ENCODE measurements around the gene SLC25A21. TPM values are rescaled to one million over a fixed set of nuclear protein-coding genes. Genes with fewer than 3 reads are reported as not detected.

SLC25A21 gene
- total and polyA plus RNA-seq, 2 of the 13 experiments (the other 11 are each of a cell fraction or from before 2014, with no cell fraction given), result 1.9 to 2.9 TPM

GRCh38 chr14:36721877-36722276 is 450.5 kb downstream of the SLC25A21 start:
- Histone ChIP-seq H3K9ac (ENCODE audit: insufficient read depth, low read depth, low read length) (no peak overlapping the region), H3K4me1 (ENCODE audit: insufficient read depth, low read length) (peaks cover 6% of the 10 kb centered on the region; the same call in 1 of the 2 replicates), H3K36me3 (replicated peaks in 1 of 2; ENCODE audit: control insufficient read depth in 1 of 2, insufficient read depth in 2 of 2, low read length in 2 of 2) (no peaks in the 10 kb centered on the region), H3K4me3 (replicated peaks in 1 of 3; ENCODE audit: insufficient read depth in 1 of 3, low read depth in 2 of 3, low read length in 3 of 3) (no peak overlapping the region), H2AFZ (ENCODE audit: low read length) (no peak overlapping the region), H3K79me2 (ENCODE audit: insufficient read depth, low read length) (no peaks in the 10 kb centered on the region), H3K4me2 (ENCODE audit: low read depth, low read length) (no peak overlapping the region), H3K27ac (ENCODE audit: extremely low read length, insufficient read depth, low read length) (no peak overlapping the region), H3K9me3 (ENCODE audit: low read length) (no peaks in the 10 kb centered on the region), H4K20me1 (ENCODE audit: insufficient read depth, low read length) (no peaks in the 10 kb centered on the region), H3K27me3 (ENCODE audit: control insufficient read depth in 1 of 2, insufficient read depth in 2 of 2, low read length in 2 of 2) (no peaks in the 10 kb centered on the region)
- POLR2A ChIA-PET, result no interaction called here
- ATAC-seq (no peak), FAIRE-seq (no peak), DNase-seq (ENCODE audit: low spot score) (no peak)
- no peak for TF ChIP-seq POGZ (CRISPR knock-in tag; IDR thresholded peaks at IDR 0.05)
- TF ChIP-seq ZNF550 (CRISPR knock-in tag; IDR thresholded peaks at IDR 0.05; ENCODE audit: borderline replicate concordance), result no peak
- TF ChIP-seq, protein P1, sequence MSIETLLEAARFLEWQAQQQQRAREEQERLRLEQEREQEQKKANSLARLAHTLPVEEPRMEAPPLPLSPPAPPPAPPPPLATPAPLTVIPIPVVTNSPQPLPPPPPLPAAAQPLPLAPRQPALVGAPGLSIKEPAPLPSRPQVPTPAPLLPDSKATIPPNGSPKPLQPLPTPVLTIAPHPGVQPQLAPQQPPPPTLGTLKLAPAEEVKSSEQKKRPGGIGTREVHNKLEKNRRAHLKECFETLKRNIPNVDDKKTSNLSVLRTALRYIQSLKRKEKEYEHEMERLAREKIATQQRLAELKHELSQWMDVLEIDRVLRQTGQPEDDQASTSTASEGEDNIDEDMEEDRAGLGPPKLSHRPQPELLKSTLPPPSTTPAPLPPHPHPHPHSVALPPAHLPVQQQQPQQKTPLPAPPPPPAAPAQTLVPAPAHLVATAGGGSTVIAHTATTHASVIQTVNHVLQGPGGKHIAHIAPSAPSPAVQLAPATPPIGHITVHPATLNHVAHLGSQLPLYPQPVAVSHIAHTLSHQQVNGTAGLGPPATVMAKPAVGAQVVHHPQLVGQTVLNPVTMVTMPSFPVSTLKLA (IDR thresholded peaks at IDR 0.05), result peak; percentile 100
- CTCF ChIA-PET (ENCODE audit: low intra/inter-chr PET ratio, low total read pairs), result no interaction called here
- BruUV-seq (replicated peaks), result no TSS peak
- in situ Hi-C loops (cut with HindIII; ENCODE audit: extremely low pct_ligation_motif_present, low pct_unique_long_range_greater_than_20kb), result no loop called here
- intact Hi-C loops (cut with micrococcal nuclease; ENCODE audit: unreplicated experiment), result no loop called here
- 0% methylated on average over 1 of the region's 1 CpG for WGBS (ENCODE audit: low lambda C conversion rate)

DNA sequence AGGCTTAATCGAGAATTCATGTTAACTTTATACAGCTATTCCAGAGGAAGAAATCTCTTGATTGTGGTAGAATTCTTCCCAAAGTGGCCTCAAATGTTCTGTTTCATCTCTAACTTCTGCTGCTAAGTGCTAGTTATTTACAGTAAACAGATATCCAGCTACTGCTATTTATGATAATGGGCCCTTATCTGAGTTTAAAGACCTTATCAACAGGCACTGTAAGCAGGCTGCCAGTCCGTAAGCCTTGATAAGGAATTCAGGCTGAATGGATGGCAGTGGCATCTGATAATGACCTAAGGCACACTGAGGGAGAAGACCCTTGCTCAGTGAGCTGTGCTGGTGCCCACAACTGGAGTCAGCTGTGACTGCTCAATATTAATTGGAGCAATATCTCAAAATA is 451.7 kb downstream of the SLC25A21 start:
- BruUV-seq (replicated peaks), result no TSS peak
- Histone ChIP-seq H3K36me3 (replicated peaks in 1 of 2; ENCODE audit: control insufficient read depth in 1 of 2, insufficient read depth in 2 of 2, low read length in 2 of 2) (no peaks in the 10 kb centered on the region), H4K20me1 (ENCODE audit: insufficient read depth, low read length) (no peaks in the 10 kb centered on the region), H3K4me2 (ENCODE audit: low read depth, low read length) (no peak overlapping the region), H3K4me1 (ENCODE audit: insufficient read depth, low read length) (peaks cover 10% of the 10 kb centered on the region; the same call in 1 of the 2 replicates), H3K27me3 (ENCODE audit: control insufficient read depth in 1 of 2, insufficient read depth in 2 of 2, low read length in 2 of 2) (no peaks in the 10 kb centered on the region), H3K9me3 (ENCODE audit: low read length) (no peaks in the 10 kb centered on the region), H2AFZ (ENCODE audit: low read length) (no peak overlapping the region), H3K9ac (ENCODE audit: insufficient read depth, low read depth, low read length) (no peak overlapping the region), H3K4me3 (replicated peaks in 1 of 3; ENCODE audit: insufficient read depth in 1 of 3, low read depth in 2 of 3, low read length in 3 of 3) (no peak overlapping the region), H3K27ac (ENCODE audit: extremely low read length, insufficient read depth, low read length) (no peak overlapping the region), H3K79me2 (ENCODE audit: insufficient read depth, low read length) (no peaks in the 10 kb centered on the region)
- no peak for FAIRE-seq
- TF ChIP-seq ZUFSP (CRISPR knock-in tag; IDR thresholded peaks at IDR 0.05; ENCODE audit: borderline replicate concordance) (no peak), CCAR2 (optimal IDR thresholded peaks at IDR 0.05; ENCODE audit: low read depth, low read length) (no peak), ZBTB26 (CRISPR knock-in tag; IDR thresholded peaks at IDR 0.05; ENCODE audit: borderline replicate concordance) (no peak), SRSF1 (optimal IDR thresholded peaks at IDR 0.05; ENCODE audit: low read depth, low read length) (no peak), REXO4 (CRISPR knock-in tag; IDR thresholded peaks at IDR 0.05; ENCODE audit: borderline replicate concordance) (no peak), ZNF12 (CRISPR knock-in tag; IDR thresholded peaks at IDR 0.05) (no peak), HNF4A (CRISPR knock-in tag; IDR thresholded peaks at IDR 0.05) (no peak)
- TF ChIP-seq, protein P2, sequence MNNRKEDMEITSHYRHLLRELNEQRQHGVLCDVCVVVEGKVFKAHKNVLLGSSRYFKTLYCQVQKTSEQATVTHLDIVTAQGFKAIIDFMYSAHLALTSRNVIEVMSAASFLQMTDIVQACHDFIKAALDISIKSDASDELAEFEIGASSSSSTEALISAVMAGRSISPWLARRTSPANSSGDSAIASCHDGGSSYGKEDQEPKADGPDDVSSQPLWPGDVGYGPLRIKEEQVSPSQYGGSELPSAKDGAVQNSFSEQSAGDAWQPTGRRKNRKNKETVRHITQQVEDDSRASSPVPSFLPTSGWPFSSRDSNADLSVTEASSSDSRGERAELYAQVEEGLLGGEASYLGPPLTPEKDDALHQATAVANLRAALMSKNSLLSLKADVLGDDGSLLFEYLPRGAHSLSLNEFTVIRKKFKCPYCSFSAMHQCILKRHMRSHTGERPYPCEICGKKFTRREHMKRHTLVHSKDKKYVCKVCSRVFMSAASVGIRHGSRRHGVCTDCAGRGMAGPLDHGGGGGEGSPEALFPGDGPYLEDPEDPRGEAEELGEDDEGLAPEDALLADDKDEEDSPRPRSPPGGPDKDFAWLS (CRISPR knock-in tag; IDR thresholded peaks at IDR 0.05; ENCODE audit: borderline replicate concordance), result no peak
- no peak for ATAC-seq
- intact Hi-C loops (cut with micrococcal nuclease; ENCODE audit: unreplicated experiment), result no loop called here
- DNase-seq (ENCODE audit: low spot score), result no peak
- POLR2A ChIA-PET, result no interaction called here
- in situ Hi-C loops (cut with HindIII; ENCODE audit: extremely low pct_ligation_motif_present, low pct_unique_long_range_greater_than_20kb), result no loop called here
- 6% methylated on average over 2 of the region's 2 CpGs for WGBS (ENCODE audit: low lambda C conversion rate)
- CTCF ChIA-PET (ENCODE audit: low intra/inter-chr PET ratio, low total read pairs), result no interaction called here
